K562 (cell line): Measurements from ENCODE around the gene SUPT3H. TPM values are rescaled to one million over a fixed set of nuclear protein-coding genes. Genes with fewer than 3 reads are reported as not detected.

Experiments used
- ATAC-seq: fragments of 200-7000 bp; cut with Tn5 transposase; 3 replicates; pipeline ENCODE4 v1.9.1; 2020; ENCODE audit warnings: moderate library complexity
- BruUV-seq: library from RNA; stranded (reverse); fragments of 400-500 nt; replicated peaks from 2 replicates; lab custom pipeline; 2021; lab: Mats Ljungman, UMichigan
- CTCF ChIA-PET: fragments of 300-600 bp; formaldehyde crosslinking; extraction: SDS; loops from one replicate; lab custom pipeline; 2021; ENCODE audit warnings: low intra/inter-chr PET ratio; lab: Yijun Ruan, JAX
- POLR2A ChIA-PET: fragments of 300-600, 350-650 bp; sonication (Branson Sonifier 250); formaldehyde crosslinking; extraction: SDS; loops from one replicate; lab custom pipeline; 2021; ENCODE audit warnings: antibody characterized with exemption, inconsistent platforms; lab: Yijun Ruan, JAX
- DNase-seq, 4 experiments: peaks; one replicate each; pipeline versions ENCODE4 v3.0.0 to v3.0.0-alpha.2; 2011 to 2018; ENCODE audit warnings: low spot score in 3 of 4, mixed read lengths in 3 of 4; ENCODE audit errors: extremely low read depth in 1 of 4
- FAIRE-seq: peaks from 2 replicates; lab custom pipeline; 2011; peaks lifted over from hg19 to GRCh38; lab: Jason Lieb, UNC
- H2AFZ ChIP-seq: 2 replicates; pipeline ENCODE4 v1.6.0; 2011; ENCODE audit warnings: low read depth, low read length, control low read depth, inconsistent platforms
- H3K27ac ChIP-seq: fragments of 200-600 bp; 3 replicates; pipeline ENCODE4 v1.8.0; 2011; ENCODE audit warnings: low read depth, mild to moderate bottlenecking, control low read depth, inconsistent platforms, low read length, moderate library complexity, mixed read lengths; ENCODE audit errors: extremely low read depth
- H3K27me3 ChIP-seq, 2 experiments: fragments of 300-600 bp in 1 of 2; 2 replicates in 1 of 2; 3 replicates in 1 of 2; pipeline versions ENCODE4 v1.6.0 to v1.8.0; 2011; ENCODE audit warnings: inconsistent platforms in 2 of 2, low read length in 2 of 2, mild to moderate bottlenecking in 1 of 2, mixed read lengths in 1 of 2, moderate library complexity in 1 of 2; ENCODE audit not compliant: control insufficient read depth in 2 of 2, insufficient read depth in 2 of 2
- H3K36me3 ChIP-seq: fragments of 300-600 bp; 3 replicates; pipeline ENCODE4 v1.8.0; 2011; ENCODE audit warnings: mild to moderate bottlenecking, low read length, inconsistent platforms; ENCODE audit not compliant: control insufficient read depth, insufficient read depth
- H3K4me1 ChIP-seq, 2 experiments: fragments of 200-600 bp in 1 of 2; replicated peaks in 1 of 2; 2 replicates in 1 of 2; 3 replicates in 1 of 2; pipeline versions ENCODE4 v1.5.1 to v1.8.0; 2011; ENCODE audit warnings: inconsistent platforms in 2 of 2, low read length in 2 of 2, mild to moderate bottlenecking in 1 of 2, mixed read lengths in 1 of 2, moderate library complexity in 1 of 2; ENCODE audit not compliant: control insufficient read depth in 2 of 2, insufficient read depth in 2 of 2
- H3K4me2 ChIP-seq: 2 replicates; pipeline ENCODE4 v1.6.1; 2011; ENCODE audit warnings: low read length, control low read depth, inconsistent platforms, mixed read lengths; ENCODE audit not compliant: insufficient read depth
- H3K4me3 ChIP-seq: fragments of 200-600 bp; sonication (generic), shearing (Covaris generic); 2 replicates; pipeline ENCODE4 v1.5.1; 2016; ENCODE audit warnings: control low read depth, inconsistent platforms
- H3K79me2 ChIP-seq: fragments of 200-600 bp; 3 replicates; pipeline ENCODE4 v1.8.0; 2011; ENCODE audit warnings: low read length, inconsistent platforms; ENCODE audit not compliant: control insufficient read depth, insufficient read depth
- H3K9ac ChIP-seq, 2 experiments: 2 replicates each; pipeline versions ENCODE4 v1.6.0 to v1.6.1; 2011; ENCODE audit warnings: low read depth in 2 of 2, low read length in 2 of 2, control low read depth in 1 of 2, inconsistent platforms in 1 of 2, mild to moderate bottlenecking in 1 of 2, mixed read lengths in 1 of 2; ENCODE audit not compliant: insufficient read depth in 1 of 2
- H3K9me1 ChIP-seq: one replicate; pipeline ENCODE4 v1.6.0; 2011; ENCODE audit warnings: inconsistent platforms, mild to moderate bottlenecking, low read length, moderate library complexity; ENCODE audit not compliant: control insufficient read depth, insufficient read depth
- H3K9me3 ChIP-seq: replicated peaks from 2 replicates; pipeline ENCODE4 v1.5.1; 2011; ENCODE audit warnings: low read depth, low read length, inconsistent platforms; ENCODE audit not compliant: control insufficient read depth, insufficient read depth
- H4K20me1 ChIP-seq: replicated peaks from 2 replicates; pipeline ENCODE4 v1.6.1; 2011; ENCODE audit warnings: low read length, inconsistent platforms, mixed read lengths; ENCODE audit not compliant: control insufficient read depth, insufficient read depth
- ELF2 ChIP-seq: fragments of 250-450 bp; sonication (Bioruptor Pico); IDR thresholded peaks from 2 replicates; pipeline ENCODE4 v1.5.0; 2021; ENCODE audit warnings: mild to moderate bottlenecking
- FOS ChIP-seq: IDR thresholded peaks from 3 replicates; pipeline ENCODE4 v1.6.1; 2011; ENCODE audit not compliant: insufficient read length; ENCODE audit errors: extremely low read depth
- FOXA3 ChIP-seq, 2 experiments: fragments of 450-650 bp in 1 of 2; sonication (generic) in 1 of 2; formaldehyde crosslinking; IDR thresholded peaks in 1 of 2; conservative IDR thresholded peaks in 1 of 2; 2 replicates each; pipeline versions ENCODE4 v1.4.0 to v1.8.0; 2020 to 2022; ENCODE audit warnings: mild to moderate bottlenecking in 2 of 2, missing genetic modification reagents in 1 of 2
- HMGN3 ChIP-seq: IDR thresholded peaks from 2 replicates; pipeline ENCODE4 v1.6.1; 2011; ENCODE audit warnings: borderline replicate concordance, low read depth, mild to moderate bottlenecking, mixed read lengths, low read length; ENCODE audit not compliant: insufficient read length; ENCODE audit errors: extremely low read depth
- KDM1A ChIP-seq, 2 experiments: fragments of 450-650 bp; IDR thresholded peaks; 2 replicates each; pipeline ENCODE4 v1.6.1; 2016; ENCODE audit warnings: mild to moderate bottlenecking in 2 of 2
- L3MBTL2 ChIP-seq: fragments of 450-650 bp; IDR thresholded peaks from 2 replicates; pipeline ENCODE4 v1.6.1; 2016; ENCODE audit warnings: mild to moderate bottlenecking, moderate library complexity
- MCM7 ChIP-seq, 2 experiments: fragments of 450-650 bp; IDR thresholded peaks; 2 replicates each; pipeline ENCODE4 v1.6.1; 2016 to 2018
- NONO ChIP-seq, 2 experiments: fragments of 200-400 bp in 1 of 2; fragments of 450-650 bp in 1 of 2; formaldehyde crosslinking in 1 of 2; IDR thresholded peaks; 2 replicates each; pipeline ENCODE4 v1.6.1; 2017; ENCODE audit warnings: low read depth in 2 of 2, mild to moderate bottlenecking in 2 of 2, moderate library complexity in 2 of 2, low read length in 1 of 2
- TEAD4 ChIP-seq, 2 experiments: sonication (generic) in 1 of 2; formaldehyde crosslinking in 1 of 2; IDR thresholded peaks; 2 replicates each; pipeline versions ENCODE4 v1.6.1 to v1.8.0; 2012 to 2022; ENCODE audit warnings: borderline replicate concordance in 1 of 2, inconsistent platforms in 1 of 2, low read length in 1 of 2, mild to moderate bottlenecking in 1 of 2, missing genetic modification reagents in 1 of 2
- ZNF3 ChIP-seq: fragments of 250-450 bp; sonication (Bioruptor Pico); IDR thresholded peaks from 2 replicates; pipeline ENCODE4 v1.5.0; 2021; ENCODE audit warnings: mild to moderate bottlenecking, moderate library complexity
- WGBS: fragments of 100-300 bp; shearing (Covaris generic); methylation state at CpG from one replicate; pipeline ENCODE4 v1.1.6; 2016; ENCODE audit warnings: low coverage, mixed read lengths; ENCODE audit not compliant: insufficient coverage; ENCODE audit errors: missing lambda C conversion rate; 5-methylcytosine and 5-hydroxymethylcytosine counted together
- in situ Hi-C: fragments of 300-500 bp; cut with MboI; formaldehyde crosslinking; loops from 4 replicates; pipeline ENCODE4 v1.15.0; 2018; ENCODE audit warnings: inconsistent platforms, mixed read lengths
- intact Hi-C: fragments of 100-400 bp; cut with micrococcal nuclease; formaldehyde crosslinking; loops from 2 replicates; pipeline ENCODE4 v1.14.2; 2022
- polyA plus RNA-seq, 8 experiments: library from polyadenylated mRNA; depleted of rRNA in 4 of 8; stranded (reverse) in 5 of 8; unstranded in 3 of 8; fragments of >200 nt; fragmentation: Nextera tagmentation in 2 of 8; fragmentation: Illumina TruSeq in 1 of 8; extraction: Ambion mirVana in 2 of 8; extraction: Trizol in 1 of 8; gene quantifications; 2 replicates each; pipeline versions ENCODE4 v1.2.1 to v1.2.3, GENCODE V29; 2011 to 2014; ENCODE audit warnings: inconsistent platforms in 1 of 8, missing spikeins in 1 of 8
- total RNA-seq, 7 experiments: library from RNA; depleted of rRNA in 6 of 7; stranded (reverse); fragments of >200 nt in 6 of 7; fragmentation: Illumina TruSeq in 2 of 7; extraction: Trizol in 2 of 7; gene quantifications; 2 replicates each; pipeline versions ENCODE4 v1.2.1 to v1.2.3, GENCODE V29; 2011 to 2021; ENCODE audit warnings: low replicate concordance in 1 of 7
- TF ChIP-seq, protein P1 (sequence below): fragments of 450-650 bp; IDR thresholded peaks from 2 replicates; pipeline ENCODE4 v1.6.1; 2016; ENCODE audit warnings: borderline replicate concordance

Gene SUPT3H
- total and polyA plus RNA-seq, 9 of the 15 experiments (the other 6 are each of a cell fraction or from before 2014, with no cell fraction given) = 7.2 to 16.3 (median 11.9) TPM

DNA sequence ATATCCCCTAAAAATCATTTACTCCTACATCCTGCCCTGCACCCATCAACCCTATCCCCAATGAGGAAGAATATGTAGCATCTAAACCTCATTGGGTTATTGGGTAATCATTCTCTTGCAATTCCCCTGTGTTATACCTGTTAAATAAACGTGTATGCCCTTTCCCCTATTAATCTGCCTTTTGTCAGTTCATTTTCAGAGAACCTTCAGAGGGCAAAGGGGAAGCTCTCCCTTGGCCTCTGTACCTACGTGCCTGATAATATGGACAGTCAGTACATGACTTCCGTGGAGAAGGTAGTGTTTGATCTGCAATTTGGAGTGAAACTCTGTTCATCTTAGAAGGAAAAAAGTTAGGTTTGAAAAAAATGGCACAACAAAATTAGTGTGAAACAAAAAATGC is 223.1 kb downstream of the SUPT3H start (continued):
- TF ChIP-seq MCM7 (IDR thresholded peaks at IDR 0.05) = no peak
- TF ChIP-seq, protein P1, sequence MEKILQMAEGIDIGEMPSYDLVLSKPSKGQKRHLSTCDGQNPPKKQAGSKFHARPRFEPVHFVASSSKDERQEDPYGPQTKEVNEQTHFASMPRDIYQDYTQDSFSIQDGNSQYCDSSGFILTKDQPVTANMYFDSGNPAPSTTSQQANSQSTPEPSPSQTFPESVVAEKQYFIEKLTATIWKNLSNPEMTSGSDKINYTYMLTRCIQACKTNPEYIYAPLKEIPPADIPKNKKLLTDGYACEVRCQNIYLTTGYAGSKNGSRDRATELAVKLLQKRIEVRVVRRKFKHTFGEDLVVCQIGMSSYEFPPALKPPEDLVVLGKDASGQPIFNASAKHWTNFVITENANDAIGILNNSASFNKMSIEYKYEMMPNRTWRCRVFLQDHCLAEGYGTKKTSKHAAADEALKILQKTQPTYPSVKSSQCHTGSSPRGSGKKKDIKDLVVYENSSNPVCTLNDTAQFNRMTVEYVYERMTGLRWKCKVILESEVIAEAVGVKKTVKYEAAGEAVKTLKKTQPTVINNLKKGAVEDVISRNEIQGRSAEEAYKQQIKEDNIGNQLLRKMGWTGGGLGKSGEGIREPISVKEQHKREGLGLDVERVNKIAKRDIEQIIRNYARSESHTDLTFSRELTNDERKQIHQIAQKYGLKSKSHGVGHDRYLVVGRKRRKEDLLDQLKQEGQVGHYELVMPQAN = no peak
- no peak for TF ChIP-seq ELF2 (CRISPR knock-in tag)
- TF ChIP-seq L3MBTL2 = no peak

DNA sequence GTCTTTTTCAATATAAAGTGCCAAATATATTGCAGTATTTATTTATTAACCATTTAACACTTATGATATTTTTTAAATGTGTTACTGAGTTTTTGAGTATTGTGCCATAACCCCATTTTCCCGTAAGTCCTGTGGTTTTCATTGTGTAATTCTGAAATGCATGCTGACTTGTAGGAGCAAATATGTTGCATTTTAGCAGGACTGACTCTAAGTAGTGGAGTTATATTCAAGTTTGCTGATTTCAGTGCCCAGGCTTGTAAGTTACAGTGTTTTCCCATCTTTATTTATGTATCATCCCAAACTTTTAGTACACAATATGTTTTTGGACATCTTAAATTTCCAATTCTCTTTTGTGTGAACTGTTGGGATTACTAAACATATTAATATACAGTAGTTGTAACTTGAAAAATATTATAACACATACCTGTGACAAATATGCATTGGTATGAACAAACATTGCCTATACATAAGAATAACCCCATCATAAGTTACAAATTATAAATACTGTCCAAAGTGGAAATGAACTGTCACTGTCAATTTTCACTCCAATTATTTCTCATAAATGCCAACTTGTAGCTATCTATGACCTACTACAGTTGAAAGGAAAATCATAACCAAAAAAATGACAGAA is 228.9 kb downstream of the SUPT3H start:
- POLR2A ChIA-PET = no interaction called here
- TF ChIP-seq KDM1A (IDR thresholded peaks at IDR 0.05) (no peak), FOXA3 (CRISPR knock-in tag; conservative IDR thresholded peaks at IDR 0.05 in 1 of 2, IDR thresholded peaks at IDR 0.05 in 1 of 2) (no peak), HMGN3 (no peak), TEAD4 (IDR thresholded peaks at IDR 0.05; ENCODE audit: low read length) (no peak), TEAD4 (CRISPR knock-in tag; IDR thresholded peaks at IDR 0.05; ENCODE audit: borderline replicate concordance) (no peak), NONO (IDR thresholded peaks at IDR 0.05; ENCODE audit: low read depth in 2 of 2, low read length in 1 of 2) (no peak), ZNF3 (CRISPR knock-in tag) (no peak), FOS (no peak)
- intact Hi-C loops = no loop called here
- no peaks in the 10 kb centered on the region for H3K36me3 ChIP-seq
- no peak overlapping the region for H3K4me3 ChIP-seq
- H3K27me3 ChIP-seq = no peaks in the 10 kb centered on the region
- in situ Hi-C loops = no loop called here
- no peak for DNase-seq
- H3K9ac ChIP-seq = no peak overlapping the region
- H3K9me1 ChIP-seq = no peaks in the 10 kb centered on the region
- 58% methylated on average over 1 of the region's 1 CpG for WGBS
- H3K4me1 ChIP-seq = no peaks in the 10 kb centered on the region; a peak in 1 of 5 replicates
- no peak for FAIRE-seq
- H2AFZ ChIP-seq = no peak overlapping the region
- H3K4me2 ChIP-seq = no peak overlapping the region
- H3K27ac ChIP-seq = no peak overlapping the region
- 0 out of 2 replicates have a peak, but pooled peaks cover 3% of the 10 kb centered on the region for H3K9me3 ChIP-seq
- no peak for ATAC-seq
- no TSS peak for BruUV-seq
- no peaks in the 10 kb centered on the region for H3K79me2 ChIP-seq
- no peaks in the 10 kb centered on the region for H4K20me1 ChIP-seq
- CTCF ChIA-PET = no interaction called here
